ENCODE data around the gene CLIP1. TPM values are rescaled to one million over a fixed set of nuclear protein-coding genes. Genes with fewer than 3 reads are reported as not detected.
A peak's percentile ranks its signal among the peaks of the same experiment; 100 is the strongest.

Gene CLIP1
- total and polyA plus RNA-seq, 2 of the 4 experiments (the other 2 are of a cell fraction): 38.0 to 54.8 TPM

DNA sequence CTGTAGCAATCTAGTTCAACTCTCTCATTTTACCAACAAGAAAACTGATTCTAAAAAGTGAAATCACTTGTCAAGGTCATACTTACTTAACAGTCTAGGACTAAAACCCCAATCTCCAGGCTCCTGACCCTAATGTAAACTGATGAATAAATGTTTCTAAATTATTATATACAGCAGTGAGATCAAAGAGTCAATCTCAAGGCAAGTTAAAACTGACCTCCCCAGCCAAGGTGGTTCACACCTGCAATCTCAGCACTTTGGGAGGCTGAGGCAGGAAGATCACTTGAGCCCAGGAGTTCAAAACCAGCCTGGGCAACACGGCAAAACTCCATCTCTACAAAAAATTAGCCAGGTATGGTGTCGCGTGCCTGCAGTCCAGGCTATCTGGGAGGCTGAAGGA is 15.3 kb downstream of the CLIP1 start:
- peak overlapping the region; percentile 40; the same call in 1 of the 2 replicates for H3K9ac ChIP-seq (ENCODE audit: low read depth, low read length)
- peak overlapping the region; percentile 34 to 82; a peak in 3 of 4 replicates for H4K8ac ChIP-seq (ENCODE audit: low read depth in 2 of 2, low read length in 2 of 2)
- H3K18ac ChIP-seq (ENCODE audit: low read depth, low read length): peak overlapping the region; percentile 33
- H3K27ac ChIP-seq (ENCODE audit: insufficient read depth, low read length): peak overlapping the region; percentile 81; the same call in 1 of the 2 replicates
- dilution Hi-C loops (cut with HindIII; ENCODE audit: low sequenced_read_pairs, unreplicated experiment): no loop called here
- peaks cover 11% of the 10 kb centered on the region for H3K9me1 ChIP-seq (ENCODE audit: insufficient read depth, low read length)
- peak overlapping the region; percentile 66 for H2BK5ac ChIP-seq (ENCODE audit: low read depth, low read length, poor library complexity, severe bottlenecking)
- H3K9me3 ChIP-seq (ENCODE audit: control insufficient read depth, insufficient read depth, low read length): no peaks in the 10 kb centered on the region
- in situ Hi-C loops (cut with MboI; ENCODE audit: low sequenced_read_pairs): loop anchor here (5.0 kb wide), 1 partner anchor 55 kb away; no protein-coding TSS in a partner anchor
- no TSS peak for BruUV-seq (replicated peaks)
- peak overlapping the region; percentile 38; the same call in 1 of the 3 replicates for H2BK15ac ChIP-seq (ENCODE audit: low read depth, low read length)
- peak overlapping the region; percentile 78 for H2BK120ac ChIP-seq (ENCODE audit: low read depth, low read length)
- no peak overlapping the region for H2AFZ ChIP-seq (replicated peaks; ENCODE audit: low read length, poor library complexity)
- H4K91ac ChIP-seq (ENCODE audit: insufficient read depth, low read depth, low read length): peak overlapping the region; percentile 65
- ATAC-seq (ENCODE audit: low read depth) (no peak; the same call in 1 of the 2 replicates), DNase-seq (no peak)
- H2AK9ac ChIP-seq (replicated peaks; ENCODE audit: low read depth, low read length, poor library complexity): no peak overlapping the region
- H2AK5ac ChIP-seq (ENCODE audit: low read depth, low read length): peak overlapping the region; percentile 64; the same call in 1 of the 2 replicates
- TF ChIP-seq MAZ (IDR thresholded peaks at IDR 0.05; ENCODE audit: borderline replicate concordance, low read depth, low read length) (no peak), POLR2A (IDR thresholded peaks at IDR 0.05; ENCODE audit: low read depth, low read length) (no peak), CHD1 (IDR thresholded peaks at IDR 0.05; ENCODE audit: low read depth, low read length) (no peak), SMC3 (IDR thresholded peaks at IDR 0.05; ENCODE audit: low read depth, low read length) (no peak), RCOR1 (IDR thresholded peaks at IDR 0.05; ENCODE audit: insufficient replicate concordance, low read length) (no peak), RAD21 (IDR thresholded peaks at IDR 0.05; ENCODE audit: low read length) (no peak), NFE2L2 (IDR thresholded peaks at IDR 0.05; ENCODE audit: low read depth, low read length) (no peak), MXI1 (IDR thresholded peaks at IDR 0.05; ENCODE audit: borderline replicate concordance, low read depth, low read length) (no peak), MAFK (IDR thresholded peaks at IDR 0.05; ENCODE audit: low read depth, low read length) (no peak), CEBPB (IDR thresholded peaks at IDR 0.05; ENCODE audit: low read depth, low read length) (no peak), RFX5 (IDR thresholded peaks at IDR 0.05; ENCODE audit: low read depth, low read length) (no peak)
- TF ChIP-seq, protein P1, sequence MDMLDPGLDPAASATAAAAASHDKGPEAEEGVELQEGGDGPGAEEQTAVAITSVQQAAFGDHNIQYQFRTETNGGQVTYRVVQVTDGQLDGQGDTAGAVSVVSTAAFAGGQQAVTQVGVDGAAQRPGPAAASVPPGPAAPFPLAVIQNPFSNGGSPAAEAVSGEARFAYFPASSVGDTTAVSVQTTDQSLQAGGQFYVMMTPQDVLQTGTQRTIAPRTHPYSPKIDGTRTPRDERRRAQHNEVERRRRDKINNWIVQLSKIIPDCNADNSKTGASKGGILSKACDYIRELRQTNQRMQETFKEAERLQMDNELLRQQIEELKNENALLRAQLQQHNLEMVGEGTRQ (IDR thresholded peaks at IDR 0.05; ENCODE audit: low read depth, low read length): no peak
- TF ChIP-seq, protein P2, sequence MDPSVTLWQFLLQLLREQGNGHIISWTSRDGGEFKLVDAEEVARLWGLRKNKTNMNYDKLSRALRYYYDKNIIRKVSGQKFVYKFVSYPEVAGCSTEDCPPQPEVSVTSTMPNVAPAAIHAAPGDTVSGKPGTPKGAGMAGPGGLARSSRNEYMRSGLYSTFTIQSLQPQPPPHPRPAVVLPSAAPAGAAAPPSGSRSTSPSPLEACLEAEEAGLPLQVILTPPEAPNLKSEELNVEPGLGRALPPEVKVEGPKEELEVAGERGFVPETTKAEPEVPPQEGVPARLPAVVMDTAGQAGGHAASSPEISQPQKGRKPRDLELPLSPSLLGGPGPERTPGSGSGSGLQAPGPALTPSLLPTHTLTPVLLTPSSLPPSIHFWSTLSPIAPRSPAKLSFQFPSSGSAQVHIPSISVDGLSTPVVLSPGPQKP (IDR thresholded peaks at IDR 0.05; ENCODE audit: borderline replicate concordance, low read depth, low read length): no peak
- TF ChIP-seq, protein P3, sequence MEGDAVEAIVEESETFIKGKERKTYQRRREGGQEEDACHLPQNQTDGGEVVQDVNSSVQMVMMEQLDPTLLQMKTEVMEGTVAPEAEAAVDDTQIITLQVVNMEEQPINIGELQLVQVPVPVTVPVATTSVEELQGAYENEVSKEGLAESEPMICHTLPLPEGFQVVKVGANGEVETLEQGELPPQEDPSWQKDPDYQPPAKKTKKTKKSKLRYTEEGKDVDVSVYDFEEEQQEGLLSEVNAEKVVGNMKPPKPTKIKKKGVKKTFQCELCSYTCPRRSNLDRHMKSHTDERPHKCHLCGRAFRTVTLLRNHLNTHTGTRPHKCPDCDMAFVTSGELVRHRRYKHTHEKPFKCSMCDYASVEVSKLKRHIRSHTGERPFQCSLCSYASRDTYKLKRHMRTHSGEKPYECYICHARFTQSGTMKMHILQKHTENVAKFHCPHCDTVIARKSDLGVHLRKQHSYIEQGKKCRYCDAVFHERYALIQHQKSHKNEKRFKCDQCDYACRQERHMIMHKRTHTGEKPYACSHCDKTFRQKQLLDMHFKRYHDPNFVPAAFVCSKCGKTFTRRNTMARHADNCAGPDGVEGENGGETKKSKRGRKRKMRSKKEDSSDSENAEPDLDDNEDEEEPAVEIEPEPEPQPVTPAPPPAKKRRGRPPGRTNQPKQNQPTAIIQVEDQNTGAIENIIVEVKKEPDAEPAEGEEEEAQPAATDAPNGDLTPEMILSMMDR (conservative IDR thresholded peaks at IDR 0.05; ENCODE audit: low read depth, low read length): no peak
- H3K4me3 ChIP-seq (ENCODE audit: insufficient read depth, low read depth, low read length): no peak overlapping the region
- no CpG with 5 or more reads among the region's 3 CpGs for WGBS, 2 experiments (ENCODE audit: extremely low coverage in 2 of 2, insufficient read length in 1 of 2)
- peak overlapping the region; percentile 70; the same call in 1 of the 2 replicates for H3K56ac ChIP-seq (ENCODE audit: extremely low read depth, insufficient read depth, low read length)
- ChIA-PET CTCF (interaction anchor here (0.5 kb wide), 1 partner anchor 9 kb away, joined by 3 read pairs; no protein-coding TSS in a partner anchor), POLR2A (ENCODE audit: unreplicated experiment) (interaction anchor here (0.6 kb wide), 1 partner anchor 54 kb away, joined by 4 read pairs; no protein-coding TSS in a partner anchor)
- H4K5ac ChIP-seq (ENCODE audit: low read depth, low read length): no peak overlapping the region
- H2BK20ac ChIP-seq (ENCODE audit: low read depth, low read length): peak overlapping the region; percentile 72
- H3K23ac ChIP-seq (ENCODE audit: low read depth, low read length): peak overlapping the region; percentile 35; the same call in 1 of the 2 replicates
- H3K79me1 ChIP-seq (ENCODE audit: low read depth in 1 of 2, low read length in 2 of 2): peaks cover 16 to 75% of the 10 kb centered on the region in 2 experiments
- peaks cover 3% of the 10 kb centered on the region for H3K36me3 ChIP-seq (ENCODE audit: control insufficient read depth, insufficient read depth, low read length)
- no peak overlapping the region; the same call in 1 of the 2 replicates for H3K4me2 ChIP-seq (ENCODE audit: low read depth, low read length)
- intact Hi-C loops (cut with micrococcal nuclease): no loop called here
- H3K27me3 ChIP-seq (ENCODE audit: control insufficient read depth, insufficient read depth, low read length): no peaks in the 10 kb centered on the region
- peaks cover 5% of the 10 kb centered on the region; the same call in 1 of the 2 replicates for H3K4me1 ChIP-seq (ENCODE audit: control insufficient read depth, insufficient read depth, low read length)
- H3K14ac ChIP-seq (replicated peaks; ENCODE audit: low read depth, low read length): peak overlapping the region; percentile 83
- H3K4ac ChIP-seq (ENCODE audit: low read depth, low read length): peak overlapping the region; percentile 81
- H4K20me1 ChIP-seq (ENCODE audit: insufficient read depth, low read length): no peaks in the 10 kb centered on the region; the same call in 1 of the 2 replicates

Data from IMR-90 (cell line).